ENCODE results near the gene SIRT3.
"Not testable (repeated sequence)": the region's sequence is repeated elsewhere in the genome, so short reads cannot be mapped to it uniquely, and the experiment has no call there.

- not testable (repeated sequence) for TF ChIP-seq CTCF, POLR2A (IDR thresholded peaks at IDR 0.05)
Measured at GRCh38 chr11:192674-193128, 43.4 kb downstream of the SIRT3 start, which contains the start of gene SCGB1C1.
